Kidney epithelial cell (primary cell): ENCODE measurements around the gene STX16. TPM values are rescaled to one million over a fixed set of nuclear protein-coding genes. Genes with fewer than 3 reads are reported as not detected.

Experiments
- DNase-seq: peaks from one replicate; pipeline ENCODE4 v3.0.0-alpha.2; 2010; ENCODE audit warnings: low read depth
- H3K27me3 ChIP-seq: 2 replicates; pipeline ENCODE4 v1.6.0; 2011; ENCODE audit warnings: low read length; ENCODE audit not compliant: control insufficient read depth, insufficient read depth
- H3K36me3 ChIP-seq: 2 replicates; pipeline ENCODE4 v1.5.1; 2011; ENCODE audit warnings: low read length; ENCODE audit not compliant: control insufficient read depth, insufficient read depth
- H3K4me3 ChIP-seq: 2 replicates; pipeline ENCODE4 v1.5.1; 2011; ENCODE audit warnings: low read depth, mild to moderate bottlenecking, control low read depth, low read length
- CTCF ChIP-seq: IDR thresholded peaks from 2 replicates; pipeline ENCODE4 v1.5.1; 2011; ENCODE audit warnings: mild to moderate bottlenecking, moderate library complexity, low read length, control low read depth, inconsistent platforms; ENCODE audit not compliant: insufficient read depth, poor library complexity, severe bottlenecking
- total RNA-seq: library from RNA; depleted of rRNA; stranded (reverse); fragments of >200 nt; gene quantifications from 2 replicates; pipeline ENCODE4 v1.2.3, GENCODE V29; 2015

Gene STX16
- total RNA-seq, 1 donor from 2014 or later, result 53.6 TPM

- no peak for DNase-seq
- H3K36me3 ChIP-seq, result no peaks in the 10 kb centered on the region
- no peak overlapping the region for H3K4me3 ChIP-seq
- H3K27me3 ChIP-seq, result peaks cover 21% of the 10 kb centered on the region
- no peak for TF ChIP-seq CTCF
Measured at GRCh38 chr20:58714923-58715351, 63.9 kb downstream of the STX16 start.

- H3K36me3 ChIP-seq, result no peaks in the 10 kb centered on the region
- no peak for DNase-seq
- no peak for TF ChIP-seq CTCF
- H3K4me3 ChIP-seq, result no peak overlapping the region
- H3K27me3 ChIP-seq, result peaks cover 21% of the 10 kb centered on the region
Measured at GRCh38 chr20:58715391-58715800, 64.3 kb downstream of the STX16 start.

DNA sequence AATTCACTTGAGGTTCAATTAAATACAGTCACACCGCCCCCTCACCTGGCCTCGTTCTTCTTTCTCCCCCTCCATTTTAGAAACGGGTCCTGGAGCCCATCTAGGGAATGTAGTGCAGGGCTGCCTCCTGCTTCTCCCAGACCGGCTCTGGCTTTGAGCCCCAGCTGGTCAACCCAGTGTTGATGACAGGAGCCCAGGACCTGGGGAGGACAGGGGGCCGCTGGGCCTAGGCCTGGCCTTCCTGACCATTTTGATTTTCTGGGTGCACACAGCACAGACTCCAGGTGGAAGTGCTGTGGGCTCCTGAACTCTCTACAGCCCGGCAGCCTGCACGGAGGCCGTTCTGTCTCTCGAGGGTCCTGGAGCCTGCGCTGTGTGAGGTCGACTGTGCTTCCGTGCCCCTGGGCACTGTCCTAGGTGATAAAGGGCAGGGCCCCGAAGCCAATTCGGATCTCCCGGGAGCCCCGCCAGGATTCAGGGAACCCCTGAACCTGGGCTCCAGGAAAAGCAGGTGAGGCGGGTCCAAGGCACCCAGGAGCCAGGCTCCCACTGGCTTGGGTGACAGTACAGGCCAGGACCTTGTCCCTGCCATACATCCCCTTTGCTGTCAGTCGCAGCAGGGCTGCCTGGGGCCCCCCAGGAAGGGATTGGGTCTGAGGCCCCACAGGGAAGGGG, 64.9 kb downstream of the STX16 start:
- no peak for DNase-seq
- no peak for TF ChIP-seq CTCF
- Histone ChIP-seq H3K27me3 (peaks cover 22% of the 10 kb centered on the region), H3K4me3 (no peak overlapping the region), H3K36me3 (no peaks in the 10 kb centered on the region)

DNA sequence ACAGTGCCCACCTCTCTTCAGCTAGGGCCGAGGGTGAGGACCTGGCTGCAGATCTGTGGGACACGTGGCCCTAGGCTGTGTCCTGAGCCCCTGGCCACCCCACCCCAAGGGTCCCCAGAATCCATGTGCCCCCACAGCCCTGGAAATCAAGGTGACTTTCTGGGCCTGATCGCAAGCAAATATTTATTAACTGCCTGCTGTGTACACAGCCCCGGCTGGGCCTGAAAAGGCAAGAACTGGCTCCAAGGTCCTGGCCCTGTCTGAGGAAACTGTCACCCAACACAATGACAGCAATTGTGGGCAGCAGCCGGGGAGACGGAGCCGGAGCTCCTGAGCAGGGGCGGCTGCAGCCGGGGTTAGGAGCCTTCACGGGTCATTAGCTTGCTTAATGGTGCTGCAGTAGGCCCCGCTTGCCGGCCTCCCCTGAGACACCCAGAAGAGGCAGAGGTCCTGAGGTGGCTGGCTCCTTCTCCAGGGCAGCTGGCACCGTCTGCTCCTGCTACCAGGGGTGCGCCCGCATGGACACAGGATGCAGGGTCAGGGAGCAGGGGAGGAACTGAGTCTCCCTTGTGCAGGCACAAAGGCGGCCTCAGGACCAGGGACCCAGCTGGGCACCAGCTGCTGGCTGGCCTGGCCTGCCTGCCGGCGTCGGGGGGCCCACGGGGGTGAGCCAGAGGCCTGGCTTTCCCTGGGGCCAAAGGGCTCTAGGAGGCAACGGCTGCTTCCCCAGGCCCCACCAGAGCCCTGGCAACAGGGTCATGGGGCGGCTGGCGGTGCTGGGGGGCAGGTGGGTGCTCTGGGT, 65.6 kb downstream of the STX16 start:
- Histone ChIP-seq H3K4me3 (no peak overlapping the region), H3K36me3 (no peaks in the 10 kb centered on the region), H3K27me3 (peaks cover 21% of the 10 kb centered on the region)
- TF ChIP-seq CTCF, result no peak
- DNase-seq, result no peak

DNA sequence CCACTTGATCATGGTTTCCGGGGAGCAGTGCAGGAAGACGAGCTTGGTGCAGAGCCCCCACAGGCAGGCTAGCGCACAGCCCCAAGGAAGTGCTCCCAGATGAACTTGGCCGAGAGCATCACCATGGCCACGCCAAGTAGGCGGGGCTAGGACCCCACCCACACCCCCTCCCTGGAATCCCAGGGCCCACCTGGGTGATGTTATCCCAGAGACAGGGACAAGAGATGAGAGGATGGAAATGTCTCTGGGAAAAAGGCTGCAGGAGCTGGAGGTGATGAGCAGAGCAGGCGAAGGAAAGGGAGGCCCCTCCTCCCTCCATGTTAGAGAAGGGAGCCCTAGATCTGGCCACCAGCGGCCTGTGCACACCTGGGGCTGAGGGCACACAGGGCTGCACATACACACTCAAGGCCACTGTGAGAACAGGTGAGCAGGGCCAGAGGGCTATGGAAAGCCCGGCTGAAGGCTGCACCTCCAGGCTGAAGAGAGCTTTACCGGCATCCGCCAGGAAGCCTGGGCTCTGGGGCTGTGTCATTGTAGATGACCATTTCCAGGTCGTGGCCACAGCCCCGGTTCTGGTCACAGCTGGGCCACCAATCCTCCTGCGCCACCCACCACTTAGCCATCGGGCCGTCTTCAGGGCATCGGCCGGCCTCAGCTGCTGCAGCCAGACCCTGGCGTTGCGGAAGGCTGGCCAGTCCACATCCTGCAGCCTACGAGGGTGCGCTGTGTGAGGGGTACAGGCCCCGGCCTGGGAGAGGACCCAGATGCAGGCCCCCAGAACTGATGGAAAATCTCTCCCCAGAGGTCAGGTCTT, 66.4 kb downstream of the STX16 start:
- no peak for DNase-seq
- Histone ChIP-seq H3K27me3 (peaks cover 20% of the 10 kb centered on the region), H3K36me3 (no peaks in the 10 kb centered on the region), H3K4me3 (no peak overlapping the region)
- TF ChIP-seq CTCF, result no peak
